ENCODE results near the gene AKAP8L. TPM values are rescaled to one million over a fixed set of nuclear protein-coding genes. Genes with fewer than 3 reads are reported as not detected.

Gene AKAP8L
- polyA plus RNA-seq, 1 of the 3 experiments (the other 2 are of a cell fraction) = 44.7 TPM

- Histone ChIP-seq H3K36me3 (replicated peaks in 1 of 2; ENCODE audit: control insufficient read depth in 1 of 2, insufficient read depth in 2 of 2, low read length in 1 of 2) (no peaks in the 10 kb centered on the region), H3K27me3 (ENCODE audit: insufficient read depth) (no peaks in the 10 kb centered on the region), H3K4me2 (no peak overlapping the region), H4K20me1 (ENCODE audit: insufficient read depth) (no peaks in the 10 kb centered on the region), H3K79me2 (ENCODE audit: insufficient read depth) (no peaks in the 10 kb centered on the region), H3K4me3 (ENCODE audit: low read depth in 2 of 2, low read length in 1 of 2) (no peak overlapping the region), H3K27ac (ENCODE audit: low read depth in 2 of 2, low read length in 1 of 2) (no peak overlapping the region), H2AFZ (ENCODE audit: low read depth) (no peak overlapping the region), H3K9ac (no peak overlapping the region), H3F3A (replicated peaks; ENCODE audit: insufficient read depth) (no peaks in the 10 kb centered on the region), H3K9me2 (no peaks in the 10 kb centered on the region), H3K4me1 (ENCODE audit: control insufficient read depth in 1 of 2, insufficient read depth in 2 of 2, low read depth in 1 of 2, low read length in 1 of 2) (no peaks in the 10 kb centered on the region; a peak in 1 of 4 replicates), H3K9me3 (no peaks in the 10 kb centered on the region)
- CTCF ChIA-PET = no interaction called here
- POLR2A ChIA-PET = no interaction called here
- WGBS (ENCODE audit: low lambda C conversion rate) = 93% methylated on average over 3 of the region's 3 CpGs
- DNase-seq = no peak
- TF ChIP-seq MXI1 (IDR thresholded peaks at IDR 0.05; ENCODE audit: low read depth, low read length) (no peak), RFX5 (IDR thresholded peaks at IDR 0.05; ENCODE audit: low read length) (no peak), FOXM1 (IDR thresholded peaks at IDR 0.05; ENCODE audit: low read depth) (no peak), FOSL2 (IDR thresholded peaks at IDR 0.05; ENCODE audit: borderline replicate concordance, low read depth) (no peak), IRF3 (IDR thresholded peaks at IDR 0.05; ENCODE audit: low read depth, low read length) (no peak), EZH2phosphoT487 (IDR thresholded peaks at IDR 0.05; ENCODE audit: borderline replicate concordance, low read depth) (no peak), RXRA (IDR thresholded peaks at IDR 0.05; ENCODE audit: borderline replicate concordance, low read depth) (no peak), ZBTB33 (IDR thresholded peaks at IDR 0.05; ENCODE audit: borderline replicate concordance, low read depth) (no peak), CHD2 (IDR thresholded peaks at IDR 0.05; ENCODE audit: low read length, partially characterized antibody) (no peak), MEF2A (IDR thresholded peaks at IDR 0.05; ENCODE audit: borderline replicate concordance, low read depth) (no peak), JUND (IDR thresholded peaks at IDR 0.05) (no peak), NRF1 (IDR thresholded peaks at IDR 0.05; ENCODE audit: low read depth, low read length) (no peak), GABPA (IDR thresholded peaks at IDR 0.05; ENCODE audit: low read depth) (no peak), SMC3 (IDR thresholded peaks at IDR 0.05; ENCODE audit: low read depth, low read length) (no peak)
- TF ChIP-seq, protein P1, sequence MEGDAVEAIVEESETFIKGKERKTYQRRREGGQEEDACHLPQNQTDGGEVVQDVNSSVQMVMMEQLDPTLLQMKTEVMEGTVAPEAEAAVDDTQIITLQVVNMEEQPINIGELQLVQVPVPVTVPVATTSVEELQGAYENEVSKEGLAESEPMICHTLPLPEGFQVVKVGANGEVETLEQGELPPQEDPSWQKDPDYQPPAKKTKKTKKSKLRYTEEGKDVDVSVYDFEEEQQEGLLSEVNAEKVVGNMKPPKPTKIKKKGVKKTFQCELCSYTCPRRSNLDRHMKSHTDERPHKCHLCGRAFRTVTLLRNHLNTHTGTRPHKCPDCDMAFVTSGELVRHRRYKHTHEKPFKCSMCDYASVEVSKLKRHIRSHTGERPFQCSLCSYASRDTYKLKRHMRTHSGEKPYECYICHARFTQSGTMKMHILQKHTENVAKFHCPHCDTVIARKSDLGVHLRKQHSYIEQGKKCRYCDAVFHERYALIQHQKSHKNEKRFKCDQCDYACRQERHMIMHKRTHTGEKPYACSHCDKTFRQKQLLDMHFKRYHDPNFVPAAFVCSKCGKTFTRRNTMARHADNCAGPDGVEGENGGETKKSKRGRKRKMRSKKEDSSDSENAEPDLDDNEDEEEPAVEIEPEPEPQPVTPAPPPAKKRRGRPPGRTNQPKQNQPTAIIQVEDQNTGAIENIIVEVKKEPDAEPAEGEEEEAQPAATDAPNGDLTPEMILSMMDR (IDR thresholded peaks at IDR 0.05) = no peak
- TF ChIP-seq, protein P2, sequence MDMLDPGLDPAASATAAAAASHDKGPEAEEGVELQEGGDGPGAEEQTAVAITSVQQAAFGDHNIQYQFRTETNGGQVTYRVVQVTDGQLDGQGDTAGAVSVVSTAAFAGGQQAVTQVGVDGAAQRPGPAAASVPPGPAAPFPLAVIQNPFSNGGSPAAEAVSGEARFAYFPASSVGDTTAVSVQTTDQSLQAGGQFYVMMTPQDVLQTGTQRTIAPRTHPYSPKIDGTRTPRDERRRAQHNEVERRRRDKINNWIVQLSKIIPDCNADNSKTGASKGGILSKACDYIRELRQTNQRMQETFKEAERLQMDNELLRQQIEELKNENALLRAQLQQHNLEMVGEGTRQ (IDR thresholded peaks at IDR 0.05; ENCODE audit: borderline replicate concordance, low read depth, low read length) = no peak
Observed at GRCh38 chr19:15443325-15443724, 24.5 kb upstream of the AKAP8L start.

Measured in SK-N-SH (cell line).